Cardiac fibroblast (primary cell): Measurements from ENCODE around the gene ZSWIM4.

Source experiments
- DNase-seq, 2 donors: peaks; one replicate each; pipeline versions ENCODE4 v3.0.0 to v3.0.0-alpha.2; 2010; ENCODE audit warnings: low read depth in 2 of 2
- H3K4me3 ChIP-seq, 2 donors: replicated peaks in 1 of 2; 1 replicate in 1 of 2; 2 replicates in 1 of 2; pipeline ENCODE4 v1.5.1; 2011; ENCODE audit warnings: low read depth in 2 of 2, low read length in 2 of 2, mild to moderate bottlenecking in 2 of 2, moderate library complexity in 1 of 2
- TF ChIP-seq, protein P1 (sequence below): IDR thresholded peaks from one replicate; pipeline ENCODE4 v1.5.1; 2011; ENCODE audit warnings: low read depth, mild to moderate bottlenecking, low read length, inconsistent platforms

Gene ZSWIM4

GRCh38 chr19:13833330-13834243 is 38.3 kb downstream of the ZSWIM4 start:
- DNase-seq: peak; percentile 91 to 94
- H3K4me3 ChIP-seq: peak overlapping the region in 1 of 2 donors; percentile 17
- TF ChIP-seq, protein P1, sequence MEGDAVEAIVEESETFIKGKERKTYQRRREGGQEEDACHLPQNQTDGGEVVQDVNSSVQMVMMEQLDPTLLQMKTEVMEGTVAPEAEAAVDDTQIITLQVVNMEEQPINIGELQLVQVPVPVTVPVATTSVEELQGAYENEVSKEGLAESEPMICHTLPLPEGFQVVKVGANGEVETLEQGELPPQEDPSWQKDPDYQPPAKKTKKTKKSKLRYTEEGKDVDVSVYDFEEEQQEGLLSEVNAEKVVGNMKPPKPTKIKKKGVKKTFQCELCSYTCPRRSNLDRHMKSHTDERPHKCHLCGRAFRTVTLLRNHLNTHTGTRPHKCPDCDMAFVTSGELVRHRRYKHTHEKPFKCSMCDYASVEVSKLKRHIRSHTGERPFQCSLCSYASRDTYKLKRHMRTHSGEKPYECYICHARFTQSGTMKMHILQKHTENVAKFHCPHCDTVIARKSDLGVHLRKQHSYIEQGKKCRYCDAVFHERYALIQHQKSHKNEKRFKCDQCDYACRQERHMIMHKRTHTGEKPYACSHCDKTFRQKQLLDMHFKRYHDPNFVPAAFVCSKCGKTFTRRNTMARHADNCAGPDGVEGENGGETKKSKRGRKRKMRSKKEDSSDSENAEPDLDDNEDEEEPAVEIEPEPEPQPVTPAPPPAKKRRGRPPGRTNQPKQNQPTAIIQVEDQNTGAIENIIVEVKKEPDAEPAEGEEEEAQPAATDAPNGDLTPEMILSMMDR: peak; percentile 49

- DNase-seq: peak; percentile 39 to 76
- TF ChIP-seq, protein P1: no peak
- no peak overlapping the region for H3K4me3 ChIP-seq
Measured at GRCh38 chr19:13834244-13835069, 39.2 kb downstream of the ZSWIM4 start.

- TF ChIP-seq, protein P1: no peak
- H3K4me3 ChIP-seq: peak overlapping the region in 1 of 2 donors; percentile 3
- DNase-seq: peak; percentile 34 to 47
Measured at GRCh38 chr19:13835791-13836723, 40.8 kb downstream of the ZSWIM4 start.

- peak in 1 of 2 donors; percentile 36 for DNase-seq
- TF ChIP-seq, protein P1: no peak
- H3K4me3 ChIP-seq: peak overlapping the region; percentile 88 to 96
Measured at GRCh38 chr19:13838435-13839129, 43.3 kb downstream of the ZSWIM4 start.

DNA sequence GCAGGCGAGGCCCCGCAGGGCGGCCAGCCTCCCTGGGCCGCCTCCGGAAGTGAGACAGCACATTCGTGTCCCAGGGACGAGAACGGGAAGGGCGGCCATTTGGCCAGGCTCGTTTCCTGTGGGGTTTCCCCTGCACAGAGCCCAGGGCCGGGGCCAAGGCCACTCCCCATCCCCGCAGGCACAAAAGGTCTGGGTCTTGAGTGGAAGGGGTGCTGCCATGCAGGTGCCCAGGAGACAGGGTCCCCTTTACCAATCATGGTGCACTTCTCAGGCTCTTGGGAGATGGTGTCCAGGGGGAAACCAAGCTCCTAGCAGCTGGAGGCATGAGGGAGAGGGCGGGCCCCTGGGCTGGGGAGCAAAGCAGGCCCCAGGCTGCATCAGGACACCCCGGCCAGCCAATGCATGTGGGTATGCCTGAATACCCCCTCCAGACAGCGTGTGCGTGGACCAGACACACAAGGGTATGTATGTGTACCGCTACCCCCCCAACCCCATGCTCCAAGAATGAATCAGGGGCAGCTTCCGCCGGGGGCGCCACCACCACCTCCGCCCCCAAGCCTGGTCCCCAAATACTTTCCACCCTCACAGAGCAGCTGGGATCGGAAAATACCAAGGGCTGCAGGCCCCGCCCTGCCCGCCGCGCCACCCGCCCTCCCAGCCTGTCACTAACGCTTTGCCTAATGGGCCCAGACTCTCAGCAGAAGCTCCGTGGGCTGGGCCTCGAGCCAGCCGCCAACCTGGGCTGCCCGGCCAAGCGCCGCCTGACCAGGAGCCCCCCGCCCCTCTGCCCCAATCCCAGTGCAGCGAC is 44.1 kb downstream of the ZSWIM4 start:
- peak; percentile 87 to 93 for DNase-seq
- peak overlapping the region; percentile 88 to 96 for H3K4me3 ChIP-seq
- TF ChIP-seq, protein P1: no peak
